WERI-Rb-1 (cell line): ENCODE data around the gene MS4A10.

Experiments used
- DNase-seq: peaks from one replicate; pipeline ENCODE4 v3.0.0-alpha.2; 2020
- H3K27ac ChIP-seq: fragments of 250-450 bp; sonication (Bioruptor Pico); 2 replicates; pipeline ENCODE4 v1.5.1; 2020; ENCODE audit warnings: mild to moderate bottlenecking, moderate library complexity
- H3K27me3 ChIP-seq: fragments of 250-450 bp; sonication (Bioruptor Pico); 2 replicates; pipeline ENCODE4 v1.5.1; 2021; ENCODE audit warnings: mild to moderate bottlenecking, low read depth, moderate library complexity; ENCODE audit not compliant: insufficient read depth, severe bottlenecking
- H3K36me3 ChIP-seq: fragments of 250-450 bp; sonication (Bioruptor Pico); 2 replicates; pipeline ENCODE4 v1.5.1; 2020; ENCODE audit warnings: mild to moderate bottlenecking, moderate library complexity
- H3K4me3 ChIP-seq: 2 replicates; pipeline ENCODE4 v1.5.1; 2011; ENCODE audit warnings: low read depth, mild to moderate bottlenecking, control low read depth, low read length
- H3K9me3 ChIP-seq: fragments of 250-450 bp; sonication (Bioruptor Pico); 2 replicates; pipeline ENCODE4 v1.5.1; 2021; ENCODE audit warnings: mild to moderate bottlenecking, moderate library complexity; ENCODE audit not compliant: severe bottlenecking
- TF ChIP-seq, protein P1 (sequence below): IDR thresholded peaks from 2 replicates; pipeline ENCODE4 v1.5.1; 2011; ENCODE audit warnings: low read depth, mild to moderate bottlenecking, control low read depth, inconsistent platforms, low read length

Gene MS4A10

DNA sequence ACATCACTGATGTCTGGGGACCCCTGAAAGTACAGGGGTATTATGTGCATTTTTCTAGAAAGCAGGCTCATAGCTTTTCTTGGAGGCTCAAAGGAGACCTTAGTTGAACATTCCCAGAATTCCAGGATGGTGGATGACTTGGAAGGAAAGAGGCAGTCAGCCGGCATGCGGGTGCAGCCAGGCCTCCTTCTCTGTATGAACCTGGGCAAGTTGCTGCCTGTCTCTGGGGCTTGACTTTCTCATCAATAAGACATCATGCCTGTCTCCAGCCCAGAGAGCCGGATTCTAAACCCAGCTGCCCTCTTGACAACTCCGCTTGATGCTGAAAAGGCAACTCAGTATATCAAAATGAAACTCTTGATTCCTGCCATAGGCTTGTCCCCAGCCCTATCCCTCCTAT lies 15.9 kb upstream of the MS4A10 start:
- Histone ChIP-seq H3K4me3 (no peak overlapping the region), H3K9me3 (no peaks in the 10 kb centered on the region), H3K27me3 (no peaks in the 10 kb centered on the region), H3K36me3 (no peaks in the 10 kb centered on the region), H3K27ac (no peak overlapping the region)
- DNase-seq: no peak
- TF ChIP-seq, protein P1, sequence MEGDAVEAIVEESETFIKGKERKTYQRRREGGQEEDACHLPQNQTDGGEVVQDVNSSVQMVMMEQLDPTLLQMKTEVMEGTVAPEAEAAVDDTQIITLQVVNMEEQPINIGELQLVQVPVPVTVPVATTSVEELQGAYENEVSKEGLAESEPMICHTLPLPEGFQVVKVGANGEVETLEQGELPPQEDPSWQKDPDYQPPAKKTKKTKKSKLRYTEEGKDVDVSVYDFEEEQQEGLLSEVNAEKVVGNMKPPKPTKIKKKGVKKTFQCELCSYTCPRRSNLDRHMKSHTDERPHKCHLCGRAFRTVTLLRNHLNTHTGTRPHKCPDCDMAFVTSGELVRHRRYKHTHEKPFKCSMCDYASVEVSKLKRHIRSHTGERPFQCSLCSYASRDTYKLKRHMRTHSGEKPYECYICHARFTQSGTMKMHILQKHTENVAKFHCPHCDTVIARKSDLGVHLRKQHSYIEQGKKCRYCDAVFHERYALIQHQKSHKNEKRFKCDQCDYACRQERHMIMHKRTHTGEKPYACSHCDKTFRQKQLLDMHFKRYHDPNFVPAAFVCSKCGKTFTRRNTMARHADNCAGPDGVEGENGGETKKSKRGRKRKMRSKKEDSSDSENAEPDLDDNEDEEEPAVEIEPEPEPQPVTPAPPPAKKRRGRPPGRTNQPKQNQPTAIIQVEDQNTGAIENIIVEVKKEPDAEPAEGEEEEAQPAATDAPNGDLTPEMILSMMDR: no peak

DNA sequence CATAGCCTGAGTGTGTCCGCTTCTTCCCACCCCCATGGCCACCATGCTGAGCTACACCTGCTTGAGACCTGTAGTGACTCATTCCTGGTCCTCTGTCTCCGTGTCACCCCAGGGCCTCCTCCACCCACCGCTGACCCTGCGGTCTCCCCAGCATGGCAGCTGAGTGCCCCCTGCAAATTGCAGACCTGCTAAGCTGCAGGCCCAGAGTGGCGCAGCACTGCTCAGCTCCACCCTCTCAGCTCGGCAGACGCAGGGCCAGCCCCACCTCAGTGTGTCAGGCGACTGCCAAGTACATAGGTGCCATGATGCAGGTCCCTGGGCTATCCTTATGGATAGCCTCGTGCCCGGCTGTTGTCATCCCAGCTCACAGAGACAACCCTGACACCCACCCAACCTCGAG lies 15.3 kb upstream of the MS4A10 start:
- no peak for DNase-seq
- Histone ChIP-seq H3K27me3 (no peaks in the 10 kb centered on the region), H3K27ac (no peak overlapping the region), H3K4me3 (no peak overlapping the region), H3K9me3 (no peaks in the 10 kb centered on the region), H3K36me3 (no peaks in the 10 kb centered on the region)
- TF ChIP-seq, protein P1: no peak

DNA sequence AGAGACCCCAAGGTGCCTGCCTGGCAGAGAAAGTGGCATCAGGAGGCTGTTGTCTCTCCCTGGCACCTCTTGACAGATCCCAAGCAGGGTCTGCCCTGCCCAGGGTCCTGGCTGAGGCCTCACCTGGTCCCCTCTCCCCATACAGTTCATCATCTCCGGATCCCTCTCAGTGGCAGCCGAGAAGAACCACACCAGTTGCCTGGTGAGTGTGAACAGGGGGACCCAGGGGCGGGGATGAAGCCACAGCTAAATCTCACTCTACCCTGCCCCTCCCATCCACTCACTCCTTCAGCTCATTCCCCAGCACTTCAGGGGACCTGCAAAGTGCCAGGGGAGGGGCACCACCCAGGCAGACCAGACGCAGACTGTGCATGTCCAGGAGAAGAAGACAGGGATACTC lies 14.0 kb upstream of the MS4A10 start:
- TF ChIP-seq, protein P1: no peak
- H3K9me3 ChIP-seq: no peaks in the 10 kb centered on the region
- H3K27me3 ChIP-seq: no peaks in the 10 kb centered on the region

DNA sequence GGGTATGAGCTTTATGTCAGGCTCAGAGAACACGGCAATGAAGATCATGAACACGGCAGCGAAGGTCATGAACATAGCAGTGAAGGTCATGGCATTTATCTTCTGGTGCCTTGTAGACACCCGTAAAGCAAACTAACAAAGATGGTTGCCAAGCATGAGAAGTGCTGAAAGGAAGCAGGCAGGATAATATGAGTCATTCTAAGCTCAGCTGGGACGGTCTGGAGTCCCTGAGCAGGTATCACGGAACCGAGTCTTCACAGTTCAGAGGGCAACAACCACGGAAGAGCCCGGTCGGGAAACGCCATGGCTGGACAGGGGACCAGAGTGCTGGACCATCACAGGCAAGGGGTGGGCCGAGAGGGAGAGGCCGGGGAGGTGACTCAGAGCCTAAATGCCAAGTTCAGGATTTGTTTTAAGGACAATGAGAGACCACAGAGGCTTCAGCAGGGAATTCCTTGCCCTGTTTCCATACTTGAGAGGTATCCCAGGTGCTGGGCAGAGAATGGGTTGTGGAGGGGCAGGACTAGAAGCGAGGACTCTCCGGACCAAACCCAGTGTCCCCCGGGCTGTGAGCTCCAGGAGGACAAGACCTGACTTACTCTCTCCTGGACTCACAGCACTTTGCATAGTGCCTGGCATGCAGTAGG lies 13.1 kb upstream of the MS4A10 start:
- DNase-seq: no peak
- H3K4me3 ChIP-seq: no peak overlapping the region
- TF ChIP-seq, protein P1: no peak
- H3K9me3 ChIP-seq: no peaks in the 10 kb centered on the region
- H3K27me3 ChIP-seq: no peaks in the 10 kb centered on the region
- no peak overlapping the region for H3K27ac ChIP-seq
- no peaks in the 10 kb centered on the region for H3K36me3 ChIP-seq

More for the DNA sequence above, 14.0 kb upstream of the MS4A10 start:
- Histone ChIP-seq H3K36me3 (no peaks in the 10 kb centered on the region), H3K27ac (no peak overlapping the region), H3K4me3 (no peak overlapping the region)
- DNase-seq: no peak

DNA sequence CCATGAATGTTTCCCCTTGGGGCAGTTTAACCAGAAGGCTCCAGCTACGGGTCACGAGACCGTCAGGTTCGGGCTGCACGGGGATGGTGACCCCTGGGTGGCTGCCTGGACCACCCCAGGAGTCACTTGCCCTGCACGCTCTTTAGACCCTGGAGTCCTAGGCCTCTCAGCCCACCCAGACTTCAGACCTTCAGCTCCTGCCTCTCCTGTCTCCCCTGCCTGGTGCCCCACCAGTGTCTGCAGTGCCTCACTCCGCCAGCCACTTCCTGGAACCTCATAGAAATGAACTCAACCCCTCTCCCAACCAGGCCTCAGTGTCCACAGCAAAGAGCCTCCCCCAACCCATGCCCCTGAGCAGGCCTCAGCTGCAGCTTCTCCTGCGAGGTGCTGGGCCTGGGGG lies 12.5 kb upstream of the MS4A10 start:
- TF ChIP-seq, protein P1: no peak
- no peak for DNase-seq
- H3K27me3 ChIP-seq: no peaks in the 10 kb centered on the region
- H3K4me3 ChIP-seq: no peak overlapping the region
- H3K9me3 ChIP-seq: no peaks in the 10 kb centered on the region
- H3K36me3 ChIP-seq: no peaks in the 10 kb centered on the region
- H3K27ac ChIP-seq: no peak overlapping the region

DNA sequence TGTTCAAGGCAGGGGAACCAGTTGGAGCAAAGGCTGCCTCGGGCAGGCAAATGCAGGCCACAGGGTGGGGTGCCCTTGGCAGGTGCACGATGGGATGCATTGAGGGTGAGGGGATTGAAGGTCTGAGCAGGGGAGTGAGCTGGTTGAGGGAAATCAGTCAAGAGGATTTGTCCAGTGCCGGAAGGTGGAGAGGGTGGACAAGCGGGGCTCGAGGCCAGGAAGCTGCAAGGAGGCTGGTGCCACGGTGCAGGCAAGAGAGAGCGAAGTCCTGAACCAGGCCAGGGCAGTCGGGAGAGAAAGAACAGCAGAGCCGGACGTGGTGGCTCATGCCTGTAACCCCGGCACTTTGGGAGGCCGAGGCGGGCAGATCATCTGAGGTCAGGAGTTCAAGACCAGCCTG lies 10.4 kb upstream of the MS4A10 start:
- no peaks in the 10 kb centered on the region for H3K36me3 ChIP-seq
- no peak overlapping the region for H3K27ac ChIP-seq
- no peak for DNase-seq
- TF ChIP-seq, protein P1: no peak
- H3K4me3 ChIP-seq: no peak overlapping the region
- H3K27me3 ChIP-seq: no peaks in the 10 kb centered on the region
- no peaks in the 10 kb centered on the region for H3K9me3 ChIP-seq
